HepG2 (cell line): ENCODE data around the gene SUCLA2. TPM values are rescaled to one million over a fixed set of nuclear protein-coding genes. Genes with fewer than 3 reads are reported as not detected.

Source experiments
- CEBPG ChIP-seq: IDR thresholded peaks from 2 replicates; pipeline ENCODE4 v1.6.1; 2016
- HMG20B ChIP-seq: conservative IDR thresholded peaks from 2 replicates; pipeline ENCODE4 v1.6.1; 2016; ENCODE audit warnings: missing genetic modification reagents, missing compliant biosample characterization
- NR1H2 ChIP-seq: sonication (generic); formaldehyde crosslinking; IDR thresholded peaks from 2 replicates; pipeline ENCODE4 v1.8.1; 2022; ENCODE audit warnings: low read depth, missing genetic modification reagents, borderline replicate concordance
- PLRG1 ChIP-seq: fragments of 450-650 bp; conservative IDR thresholded peaks from 2 replicates; pipeline ENCODE4 v1.6.1; 2016
- POGZ ChIP-seq: sonication (generic); formaldehyde crosslinking; IDR thresholded peaks from 2 replicates; pipeline ENCODE4 v1.4.0; 2020; ENCODE audit warnings: mild to moderate bottlenecking, missing genetic modification reagents
- RAD51 ChIP-seq: fragments of 450-650 bp; IDR thresholded peaks from 2 replicates; pipeline ENCODE4 v1.6.1; 2016; ENCODE audit warnings: borderline replicate concordance
- SIX1 ChIP-seq: sonication (generic); formaldehyde crosslinking; IDR thresholded peaks from 2 replicates; pipeline ENCODE4 v1.4.0; 2020; ENCODE audit warnings: missing genetic modification reagents, borderline replicate concordance
- SRSF9 ChIP-seq: fragments of 200-400 bp; formaldehyde crosslinking; IDR thresholded peaks from 2 replicates; pipeline ENCODE4 v1.6.1; 2018; ENCODE audit warnings: borderline replicate concordance, mild to moderate bottlenecking, low read depth, low read length; ENCODE audit not compliant: insufficient read depth, poor library complexity, severe bottlenecking
- ZFP82 ChIP-seq: sonication (generic); formaldehyde crosslinking; IDR thresholded peaks from 2 replicates; pipeline ENCODE4 v1.5.1; 2020; ENCODE audit warnings: mild to moderate bottlenecking, missing genetic modification reagents, borderline replicate concordance
- ZKSCAN5 ChIP-seq: sonication (generic); formaldehyde crosslinking; IDR thresholded peaks from 2 replicates; pipeline ENCODE4 v1.5.1; 2020; ENCODE audit warnings: mild to moderate bottlenecking, missing genetic modification reagents
- ZNF674 ChIP-seq: sonication (generic); formaldehyde crosslinking; IDR thresholded peaks from 2 replicates; pipeline ENCODE4 v1.5.0; 2020; ENCODE audit warnings: low read depth, mild to moderate bottlenecking, missing genetic modification reagents
- ZNF746 ChIP-seq: sonication (generic); formaldehyde crosslinking; IDR thresholded peaks from 2 replicates; pipeline ENCODE4 v1.8.0; 2022; ENCODE audit warnings: mild to moderate bottlenecking, missing genetic modification reagents
- ZNF775 ChIP-seq: sonication (generic); formaldehyde crosslinking; IDR thresholded peaks from 2 replicates; pipeline ENCODE4 v1.4.0; 2020; ENCODE audit warnings: missing genetic modification reagents, mild to moderate bottlenecking, moderate library complexity, borderline replicate concordance
- polyA plus RNA-seq, 8 experiments: library from polyadenylated mRNA; depleted of rRNA in 3 of 8; stranded (reverse) in 7 of 8; unstranded in 1 of 8; fragments of >200 nt; fragmentation: Illumina TruSeq in 4 of 8; extraction: Trizol in 4 of 8; gene quantifications; 2 replicates each; pipeline versions ENCODE4 v1.2.1 to v1.2.3, GENCODE V29; 2011 to 2016; ENCODE audit warnings: low read depth in 4 of 8, missing spikeins in 1 of 8, mixed read lengths in 1 of 8; ENCODE audit not compliant: insufficient read depth in 1 of 8
- total RNA-seq, 5 experiments: library from RNA; depleted of rRNA; stranded (reverse); fragments of >200 nt; fragmentation: Illumina TruSeq; extraction: Trizol; gene quantifications; 2 replicates each; pipeline ENCODE4 v1.2.3, GENCODE V29; 2016; ENCODE audit warnings: low read depth in 1 of 5
- TF ChIP-seq, protein P1 (sequence below): sonication (generic); formaldehyde crosslinking; IDR thresholded peaks from 2 replicates; pipeline ENCODE4 v1.9.0; 2021; ENCODE audit warnings: missing genetic modification reagents, borderline replicate concordance
- TF ChIP-seq, protein P2 (sequence below): sonication (generic); IDR thresholded peaks from 2 replicates; pipeline ENCODE4 v1.6.1; 2016; ENCODE audit warnings: low read depth, borderline replicate concordance
- TF ChIP-seq, protein P3 (sequence below): sonication (generic); formaldehyde crosslinking; IDR thresholded peaks from 2 replicates; pipeline ENCODE4 v1.4.0; 2020; ENCODE audit warnings: missing genetic modification reagents
- TF ChIP-seq, protein P4 (sequence below): sonication (generic); formaldehyde crosslinking; IDR thresholded peaks from 2 replicates; pipeline ENCODE4 v1.4.0; 2020; ENCODE audit warnings: low read depth, missing genetic modification reagents
- TF ChIP-seq, protein P5 (sequence below): sonication (generic); formaldehyde crosslinking; IDR thresholded peaks from 2 replicates; pipeline ENCODE4 v1.8.0; 2022; ENCODE audit warnings: missing genetic modification reagents, mild to moderate bottlenecking, inconsistent platforms, borderline replicate concordance

Gene SUCLA2
- total and polyA plus RNA-seq, 2 of the 13 experiments (the other 11 are each of a cell fraction or from before 2014, with no cell fraction given) = 28.4 to 77.1 TPM

DNA sequence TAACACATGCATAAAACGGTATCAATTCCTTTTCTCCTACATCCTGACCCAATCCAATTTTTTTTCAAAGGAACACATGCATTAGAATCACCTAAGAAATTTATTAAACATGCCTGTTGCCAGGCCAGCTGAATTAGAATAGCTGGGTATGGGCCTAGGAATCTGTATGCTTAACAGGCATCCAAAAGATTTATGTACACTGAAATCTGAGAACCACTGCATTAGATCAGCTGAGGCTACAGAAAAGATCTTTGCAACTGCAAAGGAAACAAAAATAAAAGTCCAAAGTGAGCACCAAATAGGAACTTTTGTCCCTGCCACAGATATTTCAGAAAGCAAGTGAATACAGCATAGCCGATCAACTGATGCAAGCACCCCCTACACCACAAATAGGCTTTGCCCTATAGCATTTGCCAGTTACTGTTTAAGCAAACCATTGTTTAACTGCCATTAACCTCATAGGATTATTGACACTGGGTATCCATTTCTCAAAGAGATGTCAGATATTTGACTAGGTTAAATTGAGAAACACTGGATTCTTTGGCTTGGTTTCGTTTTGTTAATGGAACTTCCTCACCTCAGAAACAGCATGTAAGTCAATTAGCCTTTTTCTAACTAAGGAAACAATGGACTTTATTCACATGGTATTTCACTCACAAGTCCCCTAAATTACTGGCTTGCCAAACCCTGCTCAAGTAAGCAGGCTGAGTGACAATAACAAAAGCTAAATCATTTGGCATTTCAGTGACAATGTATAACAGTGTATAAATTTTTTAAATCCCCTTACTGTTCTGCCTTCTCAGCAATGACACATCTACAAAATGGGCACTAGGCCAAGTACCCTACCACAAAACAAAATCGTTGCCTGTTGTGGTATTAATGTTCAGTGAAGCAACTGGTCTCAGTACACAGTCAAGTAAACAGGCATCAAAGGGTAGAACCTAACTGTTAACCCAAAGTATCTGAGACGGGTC is 67.8 kb downstream of the SUCLA2 start (continued):
- no peak for TF ChIP-seq PLRG1
- TF ChIP-seq HMG20B (CRISPR knock-in tag) = no peak
- no peak for TF ChIP-seq ZNF775 (CRISPR knock-in tag)
- no peak for TF ChIP-seq ZNF674 (CRISPR knock-in tag)
- TF ChIP-seq ZKSCAN5 = no peak
- TF ChIP-seq, protein P1, sequence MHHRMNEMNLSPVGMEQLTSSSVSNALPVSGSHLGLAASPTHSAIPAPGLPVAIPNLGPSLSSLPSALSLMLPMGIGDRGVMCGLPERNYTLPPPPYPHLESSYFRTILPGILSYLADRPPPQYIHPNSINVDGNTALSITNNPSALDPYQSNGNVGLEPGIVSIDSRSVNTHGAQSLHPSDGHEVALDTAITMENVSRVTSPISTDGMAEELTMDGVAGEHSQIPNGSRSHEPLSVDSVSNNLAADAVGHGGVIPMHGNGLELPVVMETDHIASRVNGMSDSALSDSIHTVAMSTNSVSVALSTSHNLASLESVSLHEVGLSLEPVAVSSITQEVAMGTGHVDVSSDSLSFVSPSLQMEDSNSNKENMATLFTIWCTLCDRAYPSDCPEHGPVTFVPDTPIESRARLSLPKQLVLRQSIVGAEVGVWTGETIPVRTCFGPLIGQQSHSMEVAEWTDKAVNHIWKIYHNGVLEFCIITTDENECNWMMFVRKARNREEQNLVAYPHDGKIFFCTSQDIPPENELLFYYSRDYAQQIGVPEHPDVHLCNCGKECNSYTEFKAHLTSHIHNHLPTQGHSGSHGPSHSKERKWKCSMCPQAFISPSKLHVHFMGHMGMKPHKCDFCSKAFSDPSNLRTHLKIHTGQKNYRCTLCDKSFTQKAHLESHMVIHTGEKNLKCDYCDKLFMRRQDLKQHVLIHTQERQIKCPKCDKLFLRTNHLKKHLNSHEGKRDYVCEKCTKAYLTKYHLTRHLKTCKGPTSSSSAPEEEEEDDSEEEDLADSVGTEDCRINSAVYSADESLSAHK = no peak
- TF ChIP-seq POGZ = 0 out of 2 replicates have a peak, but pooled peaks have one; percentile 15
- no peak for TF ChIP-seq ZFP82 (CRISPR knock-in tag)
- TF ChIP-seq, protein P2, sequence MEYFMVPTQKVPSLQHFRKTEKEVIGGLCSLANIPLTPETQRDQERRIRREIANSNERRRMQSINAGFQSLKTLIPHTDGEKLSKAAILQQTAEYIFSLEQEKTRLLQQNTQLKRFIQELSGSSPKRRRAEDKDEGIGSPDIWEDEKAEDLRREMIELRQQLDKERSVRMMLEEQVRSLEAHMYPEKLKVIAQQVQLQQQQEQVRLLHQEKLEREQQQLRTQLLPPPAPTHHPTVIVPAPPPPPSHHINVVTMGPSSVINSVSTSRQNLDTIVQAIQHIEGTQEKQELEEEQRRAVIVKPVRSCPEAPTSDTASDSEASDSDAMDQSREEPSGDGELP = 0 out of 2 replicates have a peak, but pooled peaks have one; percentile 48
- no peak for TF ChIP-seq ZNF746 (CRISPR knock-in tag)
- TF ChIP-seq, protein P3, sequence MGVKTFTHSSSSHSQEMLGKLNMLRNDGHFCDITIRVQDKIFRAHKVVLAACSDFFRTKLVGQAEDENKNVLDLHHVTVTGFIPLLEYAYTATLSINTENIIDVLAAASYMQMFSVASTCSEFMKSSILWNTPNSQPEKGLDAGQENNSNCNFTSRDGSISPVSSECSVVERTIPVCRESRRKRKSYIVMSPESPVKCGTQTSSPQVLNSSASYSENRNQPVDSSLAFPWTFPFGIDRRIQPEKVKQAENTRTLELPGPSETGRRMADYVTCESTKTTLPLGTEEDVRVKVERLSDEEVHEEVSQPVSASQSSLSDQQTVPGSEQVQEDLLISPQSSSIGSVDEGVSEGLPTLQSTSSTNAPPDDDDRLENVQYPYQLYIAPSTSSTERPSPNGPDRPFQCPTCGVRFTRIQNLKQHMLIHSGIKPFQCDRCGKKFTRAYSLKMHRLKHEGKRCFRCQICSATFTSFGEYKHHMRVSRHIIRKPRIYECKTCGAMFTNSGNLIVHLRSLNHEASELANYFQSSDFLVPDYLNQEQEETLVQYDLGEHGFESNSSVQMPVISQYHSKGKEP (CRISPR knock-in tag) = no peak
- TF ChIP-seq, protein P4, sequence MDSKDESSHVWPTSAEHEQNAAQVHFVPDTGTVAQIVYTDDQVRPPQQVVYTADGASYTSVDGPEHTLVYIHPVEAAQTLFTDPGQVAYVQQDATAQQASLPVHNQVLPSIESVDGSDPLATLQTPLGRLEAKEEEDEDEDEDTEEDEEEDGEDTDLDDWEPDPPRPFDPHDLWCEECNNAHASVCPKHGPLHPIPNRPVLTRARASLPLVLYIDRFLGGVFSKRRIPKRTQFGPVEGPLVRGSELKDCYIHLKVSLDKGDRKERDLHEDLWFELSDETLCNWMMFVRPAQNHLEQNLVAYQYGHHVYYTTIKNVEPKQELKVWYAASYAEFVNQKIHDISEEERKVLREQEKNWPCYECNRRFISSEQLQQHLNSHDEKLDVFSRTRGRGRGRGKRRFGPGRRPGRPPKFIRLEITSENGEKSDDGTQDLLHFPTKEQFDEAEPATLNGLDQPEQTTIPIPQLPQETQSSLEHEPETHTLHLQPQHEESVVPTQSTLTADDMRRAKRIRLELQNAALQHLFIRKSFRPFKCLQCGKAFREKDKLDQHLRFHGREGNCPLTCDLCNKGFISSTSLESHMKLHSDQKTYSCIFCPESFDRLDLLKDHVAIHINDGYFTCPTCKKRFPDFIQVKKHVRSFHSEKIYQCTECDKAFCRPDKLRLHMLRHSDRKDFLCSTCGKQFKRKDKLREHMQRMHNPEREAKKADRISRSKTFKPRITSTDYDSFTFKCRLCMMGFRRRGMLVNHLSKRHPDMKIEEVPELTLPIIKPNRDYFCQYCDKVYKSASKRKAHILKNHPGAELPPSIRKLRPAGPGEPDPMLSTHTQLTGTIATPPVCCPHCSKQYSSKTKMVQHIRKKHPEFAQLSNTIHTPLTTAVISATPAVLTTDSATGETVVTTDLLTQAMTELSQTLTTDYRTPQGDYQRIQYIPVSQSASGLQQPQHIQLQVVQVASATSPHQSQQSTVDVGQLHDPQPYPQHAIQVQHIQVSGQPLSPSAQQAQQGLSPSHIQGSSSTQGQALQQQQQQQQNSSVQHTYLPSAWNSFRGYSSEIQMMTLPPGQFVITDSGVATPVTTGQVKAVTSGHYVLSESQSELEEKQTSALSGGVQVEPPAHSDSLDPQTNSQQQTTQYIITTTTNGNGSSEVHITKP (CRISPR knock-in tag) = no peak
- TF ChIP-seq NR1H2 (CRISPR knock-in tag) = no peak
- peak; percentile 58 for TF ChIP-seq CEBPG (CRISPR knock-in tag)
- TF ChIP-seq RAD51 = no peak
- TF ChIP-seq SIX1 (CRISPR knock-in tag) = peak; percentile 66; the same call in 1 of the 2 replicates
- TF ChIP-seq SRSF9 = no peak
- TF ChIP-seq, protein P5, sequence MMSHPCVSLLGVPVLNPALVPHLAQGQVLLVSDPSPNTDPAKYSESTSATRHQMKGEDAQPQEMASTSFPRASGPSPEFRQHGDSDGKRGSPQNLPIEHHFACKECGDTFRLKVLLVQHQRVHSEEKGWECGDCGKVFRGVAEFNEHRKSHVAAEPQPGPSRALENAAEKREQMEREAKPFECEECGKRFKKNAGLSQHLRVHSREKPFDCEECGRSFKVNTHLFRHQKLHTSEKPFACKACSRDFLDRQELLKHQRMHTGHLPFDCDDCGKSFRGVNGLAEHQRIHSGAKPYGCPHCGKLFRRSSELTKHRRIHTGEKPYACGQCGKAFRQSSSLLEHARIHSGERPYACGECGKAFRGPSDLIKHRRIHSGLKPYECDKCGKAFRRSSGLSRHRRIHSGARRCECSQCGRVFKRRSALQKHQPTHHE (CRISPR knock-in tag) = no peak
